CD14-positive monocyte (primary cell): Measurements from ENCODE around the gene MEF2D. TPM values are rescaled to one million over a fixed set of nuclear protein-coding genes. Genes with fewer than 3 reads are reported as not detected.
A peak's percentile ranks its signal among the peaks of the same experiment; 100 is the strongest.

Experiments
- DNase-seq, 3 donors: peaks; one replicate each; pipeline ENCODE4 v3.0.0-alpha.2; 2011 to 2022
- H2AFZ ChIP-seq: 2 replicates; pipeline ENCODE4 v1.6.0; 2012; ENCODE audit warnings: mild to moderate bottlenecking, low read depth, low read length, inconsistent platforms; ENCODE audit not compliant: insufficient read depth, poor library complexity, severe bottlenecking
- H3K27ac ChIP-seq, 2 donors: 1 replicate in 1 of 2; 2 replicates in 1 of 2; pipeline ENCODE4 v1.5.1; 2012 to 2013; ENCODE audit warnings: low read length in 2 of 2, control low read depth in 1 of 2, inconsistent platforms in 1 of 2, low read depth in 1 of 2, mild to moderate bottlenecking in 1 of 2
- H3K27me3 ChIP-seq, 2 donors: one replicate each; pipeline versions ENCODE4 v1.6.0 to v1.6.1; 2011 to 2013; ENCODE audit warnings: low read length in 2 of 2; ENCODE audit not compliant: control insufficient read depth in 2 of 2, insufficient read depth in 2 of 2
- H3K36me3 ChIP-seq, 2 donors: replicated peaks in 1 of 2; 1 replicate in 1 of 2; 2 replicates in 1 of 2; pipeline versions ENCODE4 v1.5.1 to v1.6.1; 2012 to 2013; ENCODE audit warnings: low read length in 2 of 2, control low read depth in 1 of 2, inconsistent platforms in 1 of 2, mild to moderate bottlenecking in 1 of 2; ENCODE audit not compliant: insufficient read depth in 2 of 2, control insufficient read depth in 1 of 2
- H3K4me1 ChIP-seq, 2 donors: 1 replicate in 1 of 2; 2 replicates in 1 of 2; pipeline versions ENCODE4 v1.5.1 to v1.6.1; 2012 to 2013; ENCODE audit warnings: low read length in 2 of 2, control low read depth in 1 of 2, inconsistent platforms in 1 of 2, mild to moderate bottlenecking in 1 of 2, moderate library complexity in 1 of 2; ENCODE audit not compliant: insufficient read depth in 2 of 2, control insufficient read depth in 1 of 2
- H3K4me2 ChIP-seq: replicated peaks from 2 replicates; pipeline ENCODE3; 2012; ENCODE audit warnings: low read length, moderate library complexity, mild to moderate bottlenecking; ENCODE audit not compliant: poor library complexity, severe bottlenecking; ENCODE audit errors: extremely low read depth
- H3K4me3 ChIP-seq, 3 experiments: fragments of 200-600 bp in 1 of 3; sonication (generic) in 1 of 3; replicated peaks in 1 of 3; 1 replicate in 2 of 3; 2 replicates in 1 of 3; pipeline ENCODE4 v1.5.1; 2011 to 2013; ENCODE audit warnings: low read length in 3 of 3, mild to moderate bottlenecking in 3 of 3, control low read depth in 2 of 3, low read depth in 2 of 3, inconsistent platforms in 1 of 3, moderate library complexity in 1 of 3
- H3K79me2 ChIP-seq: 2 replicates; pipeline ENCODE4 v1.6.0; 2012; ENCODE audit warnings: mild to moderate bottlenecking, control low read depth, inconsistent platforms, low read length, moderate library complexity; ENCODE audit not compliant: insufficient read depth
- H3K9ac ChIP-seq: 2 replicates; pipeline ENCODE4 v1.6.0; 2017; ENCODE audit warnings: low read length, mild to moderate bottlenecking; ENCODE audit not compliant: insufficient read depth, poor library complexity, severe bottlenecking
- H3K9me3 ChIP-seq, 2 donors: replicated peaks in 1 of 2; 1 replicate in 1 of 2; 2 replicates in 1 of 2; pipeline versions ENCODE4 v1.5.1 to v1.6.1; 2012 to 2013; ENCODE audit warnings: low read length in 2 of 2, control low read depth in 1 of 2; ENCODE audit not compliant: control insufficient read depth in 1 of 2, insufficient read depth in 1 of 2
- H4K20me1 ChIP-seq: 2 replicates; pipeline ENCODE4 v1.6.0; 2012; ENCODE audit warnings: mild to moderate bottlenecking, low read length, control low read depth, moderate library complexity; ENCODE audit not compliant: insufficient read depth
- H3K27ac Mint-ChIP-seq, 7 donors: one replicate each; pipeline ENCODE4 v1.8.0; 2020; ENCODE audit warnings: mild to moderate bottlenecking in 7 of 7, mixed read lengths in 7 of 7, moderate library complexity in 6 of 7, inconsistent platforms in 2 of 7
- H3K27me3 Mint-ChIP-seq, 3 donors: one replicate each; pipeline ENCODE4 v1.8.0; 2021 to 2022; ENCODE audit warnings: low read depth in 3 of 3, mild to moderate bottlenecking in 3 of 3, mixed read lengths in 3 of 3, moderate library complexity in 3 of 3, inconsistent platforms in 1 of 3
- H3K36me3 Mint-ChIP-seq, 2 donors: one replicate each; pipeline ENCODE4 v1.8.0; 2020; ENCODE audit warnings: mixed read lengths in 2 of 2, inconsistent platforms in 1 of 2, mild to moderate bottlenecking in 1 of 2
- H3K4me1 Mint-ChIP-seq: one replicate; pipeline ENCODE4 v1.8.0; 2020; ENCODE audit warnings: mild to moderate bottlenecking, mixed read lengths
- H3K4me3 Mint-ChIP-seq, 2 donors: one replicate each; pipeline ENCODE4 v1.8.0; 2020; ENCODE audit warnings: mild to moderate bottlenecking in 2 of 2, mixed read lengths in 2 of 2, moderate library complexity in 1 of 2
- H3K9me3 Mint-ChIP-seq, 7 donors: one replicate each; pipeline ENCODE4 v1.8.0; 2020 to 2022; ENCODE audit warnings: mixed read lengths in 7 of 7, mild to moderate bottlenecking in 6 of 7, moderate library complexity in 6 of 7, inconsistent platforms in 2 of 7
- WGBS: methylation state at CpG from one replicate; pipeline ENCODE4 v1.1.5; 2013; ENCODE audit warnings: missing lambda C conversion rate; ENCODE audit not compliant: insufficient coverage; 5-methylcytosine and 5-hydroxymethylcytosine counted together
- intact Hi-C, 2 donors: fragments of 100-400 bp; cut with micrococcal nuclease; formaldehyde crosslinking; loops; one replicate each; pipeline versions ENCODE4 v1.15.0 to v1.15.1; 2023
- polyA plus RNA-seq, 3 donors: library from polyadenylated mRNA; depleted of rRNA in 1 of 3; unstranded in 2 of 3; stranded (reverse) in 1 of 3; fragments of 300-500 nt in 2 of 3; fragments of >200 nt in 1 of 3; fragmentation: Illumina TruSeq in 2 of 3; gene quantifications; 1 replicate in 2 of 3; 2 replicates in 1 of 3; pipeline ENCODE4 v1.2.3, GENCODE V29; 2012 to 2021
- TF ChIP-seq, protein P1 (sequence below): fragments of 200-600 bp; IDR thresholded peaks from one replicate; pipeline ENCODE4 v1.8.0; 2022; ENCODE audit warnings: antibody characterized with exemption, mild to moderate bottlenecking

MEF2D gene
- polyA plus RNA-seq, 3 donors = 4.5 to 66.4 (median 8.0) TPM

DNA sequence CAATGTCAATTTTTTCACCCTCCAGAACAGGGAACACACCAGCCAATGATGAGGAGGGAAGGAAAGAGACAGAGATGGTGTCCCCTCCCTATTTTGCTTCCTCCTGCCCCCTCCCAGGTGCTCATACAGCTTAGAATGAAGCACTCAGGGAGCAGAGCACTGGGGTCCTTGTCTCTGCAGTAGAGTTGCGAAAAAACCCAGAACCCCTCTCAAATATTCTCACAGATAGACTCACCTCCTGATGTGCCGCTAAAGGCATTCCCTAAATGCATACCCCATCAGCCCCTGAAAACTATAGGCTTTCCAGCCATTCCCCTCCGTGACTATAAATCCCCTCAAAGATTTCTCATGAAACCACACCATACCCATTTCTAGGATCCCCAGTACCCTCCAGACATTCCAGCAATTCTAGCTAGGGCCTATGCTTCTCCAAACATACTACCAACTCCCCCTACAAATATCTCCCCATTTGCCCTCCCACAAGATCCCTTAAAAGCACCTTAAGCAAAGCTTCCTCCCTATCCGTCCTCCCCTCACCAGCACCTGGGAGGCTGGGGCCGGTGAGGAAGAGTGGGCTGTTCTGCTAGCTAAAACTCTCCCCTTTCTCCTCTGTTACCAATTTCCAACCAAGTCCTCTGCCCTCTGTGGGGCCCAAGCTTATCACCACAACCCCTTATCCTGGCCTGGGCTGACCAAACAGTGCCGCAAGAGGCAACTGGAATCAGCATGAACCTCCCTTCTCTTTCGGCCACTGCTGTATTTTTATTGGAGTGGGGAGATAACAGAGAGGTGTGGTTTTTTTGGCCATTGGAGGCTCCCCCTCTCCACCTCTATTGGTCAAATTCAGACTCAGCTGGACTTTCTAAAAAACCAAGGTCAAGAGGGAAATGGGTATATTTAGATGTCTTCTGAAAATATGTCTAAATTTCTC lies 76.9 kb downstream of the MEF2D start:
- H3K36me3 ChIP-seq = no peaks in the 10 kb centered on the region
- no peak overlapping the region for H3K4me2 ChIP-seq
- peaks cover 81 to 100% of the 10 kb centered on the region in 2 donors for H3K27me3 ChIP-seq
- no peak for DNase-seq
- peak overlapping the region in 1 of 7 donors; percentile 18 for H3K27ac Mint-ChIP-seq
- peaks cover 93 to 99% (median 96%) of the 10 kb centered on the region in 3 donors for H3K27me3 Mint-ChIP-seq
- TF ChIP-seq, protein P1, sequence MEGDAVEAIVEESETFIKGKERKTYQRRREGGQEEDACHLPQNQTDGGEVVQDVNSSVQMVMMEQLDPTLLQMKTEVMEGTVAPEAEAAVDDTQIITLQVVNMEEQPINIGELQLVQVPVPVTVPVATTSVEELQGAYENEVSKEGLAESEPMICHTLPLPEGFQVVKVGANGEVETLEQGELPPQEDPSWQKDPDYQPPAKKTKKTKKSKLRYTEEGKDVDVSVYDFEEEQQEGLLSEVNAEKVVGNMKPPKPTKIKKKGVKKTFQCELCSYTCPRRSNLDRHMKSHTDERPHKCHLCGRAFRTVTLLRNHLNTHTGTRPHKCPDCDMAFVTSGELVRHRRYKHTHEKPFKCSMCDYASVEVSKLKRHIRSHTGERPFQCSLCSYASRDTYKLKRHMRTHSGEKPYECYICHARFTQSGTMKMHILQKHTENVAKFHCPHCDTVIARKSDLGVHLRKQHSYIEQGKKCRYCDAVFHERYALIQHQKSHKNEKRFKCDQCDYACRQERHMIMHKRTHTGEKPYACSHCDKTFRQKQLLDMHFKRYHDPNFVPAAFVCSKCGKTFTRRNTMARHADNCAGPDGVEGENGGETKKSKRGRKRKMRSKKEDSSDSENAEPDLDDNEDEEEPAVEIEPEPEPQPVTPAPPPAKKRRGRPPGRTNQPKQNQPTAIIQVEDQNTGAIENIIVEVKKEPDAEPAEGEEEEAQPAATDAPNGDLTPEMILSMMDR = no peak
- WGBS = 83% methylated on average over 3 of the region's 7 CpGs
- H3K27ac ChIP-seq = no peak overlapping the region
- H3K9ac ChIP-seq = no peak overlapping the region
- peaks cover 27% of the 10 kb centered on the region for H3K4me1 Mint-ChIP-seq
- no peak overlapping the region for H2AFZ ChIP-seq
- H3K36me3 Mint-ChIP-seq = peaks cover 5 to 10% of the 10 kb centered on the region in 2 donors
- peak overlapping the region in 1 of 2 donors; percentile 68 for H3K4me3 Mint-ChIP-seq
- peaks cover 0 to 33% (median 12%) of the 10 kb centered on the region in 7 donors for H3K9me3 Mint-ChIP-seq
- intact Hi-C loops = loop anchor here in 1 of 2 donors (5.0 kb wide), 1 partner anchor 739 kb away; no protein-coding TSS in a partner anchor
- H4K20me1 ChIP-seq = no peaks in the 10 kb centered on the region
- H3K9me3 ChIP-seq = peaks cover 0 to 35% of the 10 kb centered on the region in 2 donors
- H3K4me3 ChIP-seq = no peak overlapping the region
- H3K4me1 ChIP-seq = peaks cover 24 to 26% of the 10 kb centered on the region in 2 donors
- H3K79me2 ChIP-seq = no peaks in the 10 kb centered on the region

GRCh38 chr1:156422602-156423091 lies 77.9 kb downstream of the MEF2D start:
- Mint-ChIP-seq H3K27me3 (peaks cover 93 to 99% (median 96%) of the 10 kb centered on the region in 3 donors), H3K4me3 (peak overlapping the region in 1 of 2 donors; percentile 91), H3K4me1 (peaks cover 27% of the 10 kb centered on the region), H3K9me3 (peaks cover 0 to 35% (median 12%) of the 10 kb centered on the region in 7 donors), H3K36me3 (peaks cover 5 to 10% of the 10 kb centered on the region in 2 donors), H3K27ac (peak overlapping the region in 1 of 7 donors; percentile 42)
- TF ChIP-seq, protein P1 = no peak
- no peak overlapping the region for H3K4me3 ChIP-seq
- no peak for DNase-seq
- no peak overlapping the region for H3K9ac ChIP-seq
- H4K20me1 ChIP-seq = no peaks in the 10 kb centered on the region
- no peaks in the 10 kb centered on the region for H3K36me3 ChIP-seq
- peaks cover 24 to 26% of the 10 kb centered on the region in 2 donors for H3K4me1 ChIP-seq
- H3K27me3 ChIP-seq = peaks cover 81 to 100% of the 10 kb centered on the region in 2 donors
- WGBS = 18% methylated on average over 15 of the region's 15 CpGs
- H3K9me3 ChIP-seq = peaks cover 0 to 35% of the 10 kb centered on the region in 2 donors
- no peak overlapping the region for H3K4me2 ChIP-seq
- no peak overlapping the region for H3K27ac ChIP-seq
- H2AFZ ChIP-seq = no peak overlapping the region
- intact Hi-C loops = loop anchor here in 1 of 2 donors (5.0 kb wide), 1 partner anchor 740 kb away; no protein-coding TSS in a partner anchor
- no peaks in the 10 kb centered on the region for H3K79me2 ChIP-seq
